A673 (cell line): ENCODE results near the gene AOPEP. TPM values are rescaled to one million over a fixed set of nuclear protein-coding genes. Genes with fewer than 3 reads are reported as not detected.

Source experiments
- BruUV-seq: library from RNA; stranded (reverse); fragments of 400-500 nt; replicated peaks from 2 replicates; lab custom pipeline; 2021; lab: Mats Ljungman, UMichigan
- CTCF ChIA-PET: fragments of 300-600 bp; sonication (Branson Sonifier 250); formaldehyde crosslinking; loops from one replicate; lab custom pipeline; 2022; ENCODE audit warnings: antibody characterized with exemption; lab: Charles Lee
- POLR2A ChIA-PET: fragments of 300-600 bp; sonication (Branson Sonifier 250); formaldehyde crosslinking; loops from one replicate; lab custom pipeline; 2022; ENCODE audit warnings: antibody characterized with exemption; ENCODE audit not compliant: low non-redundant PET; lab: Charles Lee
- DNase-seq: peaks from one replicate; pipeline ENCODE4 v3.0.0-alpha.2; 2015; ENCODE audit warnings: low spot score
- H3K27ac ChIP-seq: fragments of 200-600 bp; sonication (generic); 2 replicates; pipeline ENCODE4 v1.5.1; 2016; ENCODE audit warnings: mixed run types, low read depth, mild to moderate bottlenecking, mixed read lengths, antibody characterized with exemption, low read length; ENCODE audit not compliant: poor library complexity, severe bottlenecking
- H3K27me3 ChIP-seq: fragments of 200-600 bp; sonication (generic); replicated peaks from 2 replicates; pipeline ENCODE4 v1.6.1; 2017; ENCODE audit warnings: mixed run types, low read depth, mild to moderate bottlenecking, mixed read lengths, antibody characterized with exemption, low read length; ENCODE audit not compliant: insufficient read depth, poor library complexity
- H3K36me3 ChIP-seq: fragments of 200-600 bp; sonication (generic); 2 replicates; pipeline ENCODE4 v1.6.1; 2016; ENCODE audit warnings: mixed run types, mild to moderate bottlenecking, mixed read lengths, antibody characterized with exemption, low read length; ENCODE audit not compliant: insufficient read depth, poor library complexity, severe bottlenecking
- H3K4me1 ChIP-seq: fragments of 200-600 bp; sonication (generic); 2 replicates; pipeline ENCODE4 v1.6.1; 2017; ENCODE audit warnings: mixed run types, mild to moderate bottlenecking, mixed read lengths, antibody characterized with exemption, low read length; ENCODE audit not compliant: insufficient read depth, poor library complexity, severe bottlenecking
- H3K4me3 ChIP-seq: fragments of 200-600 bp; sonication (generic); 2 replicates; pipeline ENCODE4 v1.5.1; 2016; ENCODE audit warnings: low read depth, mixed run types, mild to moderate bottlenecking, mixed read lengths, low read length; ENCODE audit not compliant: poor library complexity, severe bottlenecking
- H3K9me3 ChIP-seq: fragments of 200-600 bp; sonication (generic); 2 replicates; pipeline ENCODE4 v1.6.1; 2016; ENCODE audit warnings: mixed run types, low read depth, mild to moderate bottlenecking, mixed read lengths, antibody characterized with exemption, low read length; ENCODE audit not compliant: poor library complexity, severe bottlenecking
- EZH2 ChIP-seq: fragments of 200-600 bp; sonication (generic); IDR thresholded peaks from 2 replicates; pipeline ENCODE4 v1.6.1; 2017; ENCODE audit warnings: borderline replicate concordance, low read depth, mild to moderate bottlenecking, mixed read lengths, antibody characterized with exemption, low read length; ENCODE audit not compliant: poor library complexity, severe bottlenecking
- intact Hi-C: fragments of 100-400 bp; cut with micrococcal nuclease; formaldehyde crosslinking; loops from one replicate; pipeline ENCODE4 v1.10.0; 2022; ENCODE audit not compliant: unreplicated experiment
- total RNA-seq: library from RNA; stranded (reverse); gene quantifications from 2 replicates; pipeline ENCODE4 v1.2.3, GENCODE V29; 2021
- TF ChIP-seq, protein P1 (sequence below): fragments of 300-800, 200-600 bp; sonication (generic); conservative IDR thresholded peaks from 2 replicates; pipeline ENCODE4 v1.5.1; 2017; ENCODE audit warnings: low read depth, mild to moderate bottlenecking, antibody characterized with exemption, low read length, moderate library complexity, mixed read lengths

The AOPEP gene
- total RNA-seq, 1 experiment from 2014 or later = 17.5 TPM

DNA sequence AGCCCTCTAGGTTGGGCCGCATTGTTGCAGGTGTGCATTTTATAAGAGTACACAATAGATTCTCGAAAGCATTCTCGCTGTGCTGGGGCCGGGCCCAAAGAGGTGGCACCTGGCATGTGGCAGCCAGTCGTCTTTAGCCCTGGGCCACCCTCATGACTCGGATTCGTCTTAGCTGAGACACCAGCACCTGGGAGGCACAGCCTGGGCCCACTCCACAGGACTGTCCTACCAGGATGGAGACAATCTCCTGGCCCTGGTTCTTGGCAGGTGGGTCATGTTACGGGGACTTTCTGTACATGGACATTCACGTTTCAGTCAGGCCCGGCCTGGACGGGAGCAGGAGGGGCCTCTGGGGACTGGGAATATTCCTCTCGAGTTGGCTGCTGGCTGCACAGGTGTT is 378.5 kb downstream of the AOPEP start:
- Histone ChIP-seq H3K27me3 (no peaks in the 10 kb centered on the region), H3K27ac (no peak overlapping the region), H3K9me3 (no peaks in the 10 kb centered on the region), H3K4me1 (no peaks in the 10 kb centered on the region), H3K36me3 (peaks cover 13% of the 10 kb centered on the region), H3K4me3 (no peak overlapping the region)
- intact Hi-C loops = no loop called here
- TF ChIP-seq EZH2 = no peak
- TF ChIP-seq, protein P1, sequence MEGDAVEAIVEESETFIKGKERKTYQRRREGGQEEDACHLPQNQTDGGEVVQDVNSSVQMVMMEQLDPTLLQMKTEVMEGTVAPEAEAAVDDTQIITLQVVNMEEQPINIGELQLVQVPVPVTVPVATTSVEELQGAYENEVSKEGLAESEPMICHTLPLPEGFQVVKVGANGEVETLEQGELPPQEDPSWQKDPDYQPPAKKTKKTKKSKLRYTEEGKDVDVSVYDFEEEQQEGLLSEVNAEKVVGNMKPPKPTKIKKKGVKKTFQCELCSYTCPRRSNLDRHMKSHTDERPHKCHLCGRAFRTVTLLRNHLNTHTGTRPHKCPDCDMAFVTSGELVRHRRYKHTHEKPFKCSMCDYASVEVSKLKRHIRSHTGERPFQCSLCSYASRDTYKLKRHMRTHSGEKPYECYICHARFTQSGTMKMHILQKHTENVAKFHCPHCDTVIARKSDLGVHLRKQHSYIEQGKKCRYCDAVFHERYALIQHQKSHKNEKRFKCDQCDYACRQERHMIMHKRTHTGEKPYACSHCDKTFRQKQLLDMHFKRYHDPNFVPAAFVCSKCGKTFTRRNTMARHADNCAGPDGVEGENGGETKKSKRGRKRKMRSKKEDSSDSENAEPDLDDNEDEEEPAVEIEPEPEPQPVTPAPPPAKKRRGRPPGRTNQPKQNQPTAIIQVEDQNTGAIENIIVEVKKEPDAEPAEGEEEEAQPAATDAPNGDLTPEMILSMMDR = no peak
- ChIA-PET POLR2A (no interaction called here), CTCF (no interaction called here)
- no TSS peak for BruUV-seq
- DNase-seq = no peak

- ChIA-PET CTCF (no interaction called here), POLR2A (no interaction called here)
- intact Hi-C loops = no loop called here
- Histone ChIP-seq H3K9me3 (no peaks in the 10 kb centered on the region), H3K36me3 (peaks cover 10% of the 10 kb centered on the region), H3K4me3 (no peak overlapping the region), H3K27ac (no peak overlapping the region), H3K27me3 (no peaks in the 10 kb centered on the region), H3K4me1 (no peaks in the 10 kb centered on the region)
- TF ChIP-seq, protein P1 = no peak
- TF ChIP-seq EZH2 = no peak
- BruUV-seq = no TSS peak
- no peak for DNase-seq
Measured at GRCh38 chr9:95105519-95106287, 379.2 kb downstream of the AOPEP start.

DNA sequence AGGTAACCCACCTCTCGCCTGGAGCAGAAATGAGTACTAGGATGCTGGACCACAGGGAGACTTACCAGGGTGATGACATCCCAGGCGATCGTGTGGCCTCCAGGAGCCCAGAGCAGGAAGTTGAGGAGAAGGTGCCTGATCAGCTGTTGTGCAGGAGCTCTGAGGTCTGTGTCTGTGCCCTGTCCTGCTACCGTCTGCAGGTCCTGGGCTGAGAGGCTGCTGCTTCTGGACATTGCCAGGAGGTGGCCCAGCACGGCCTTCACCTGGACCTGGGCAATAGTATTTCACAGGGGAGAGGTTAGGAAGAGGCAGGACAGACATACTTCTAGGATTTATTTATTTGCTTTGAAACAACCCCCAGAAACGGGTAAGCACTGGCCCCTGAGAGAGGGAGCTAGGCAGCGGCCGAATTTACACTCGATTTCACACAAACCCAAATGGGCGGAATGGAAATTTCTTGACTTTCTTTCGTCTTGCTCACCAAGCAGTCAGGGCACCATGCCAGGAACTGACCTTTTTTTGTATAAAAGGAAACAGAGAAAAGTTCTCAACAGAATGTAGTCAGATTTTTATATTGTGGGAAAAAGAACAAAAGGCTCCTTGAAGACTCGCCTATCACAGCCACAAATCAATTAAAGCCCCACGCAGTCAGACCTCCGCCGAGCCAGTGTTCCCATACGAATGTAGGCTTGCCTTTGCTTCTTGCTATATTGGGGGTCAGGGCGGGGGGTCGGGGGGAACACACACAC is 380.7 kb downstream of the AOPEP start:
- Histone ChIP-seq H3K4me3 (no peak overlapping the region), H3K27ac (no peak overlapping the region), H3K9me3 (no peaks in the 10 kb centered on the region), H3K4me1 (no peaks in the 10 kb centered on the region), H3K27me3 (no peaks in the 10 kb centered on the region), H3K36me3 (peaks cover 10% of the 10 kb centered on the region)
- BruUV-seq = no TSS peak
- POLR2A ChIA-PET = no interaction called here
- TF ChIP-seq, protein P1 = no peak
- no peak for TF ChIP-seq EZH2
- no peak for DNase-seq
- CTCF ChIA-PET = no interaction called here
- intact Hi-C loops = no loop called here
